Testis (tissue), 3 donors: ENCODE results near the gene CLTC. TPM values are rescaled to one million over a fixed set of nuclear protein-coding genes. Genes with fewer than 3 reads are reported as not detected.
A peak's percentile ranks its signal among the peaks of the same experiment; 100 is the strongest.

Experiments used
- DNase-seq: peaks from one replicate; pipeline ENCODE4 v3.0.0-alpha.2; 2019
- H3K27ac ChIP-seq, 2 donors: fragments of 200-600 bp; sonication (generic); one replicate each; pipeline ENCODE4 v1.5.1; 2019
- H3K27me3 ChIP-seq: fragments of 200-600 bp; sonication (generic); one replicate; pipeline ENCODE4 v1.5.1; 2019
- H3K36me3 ChIP-seq: fragments of 200-600 bp; sonication (generic); one replicate; pipeline ENCODE4 v1.5.1; 2017; ENCODE audit warnings: low read depth; ENCODE audit errors: missing control alignments
- H3K4me1 ChIP-seq: fragments of 200-600 bp; sonication (generic); one replicate; pipeline ENCODE4 v1.5.1; 2019
- H3K4me3 ChIP-seq, 2 donors: fragments of 200-600 bp; sonication (generic); one replicate each; pipeline ENCODE4 v1.5.1; 2017 to 2019
- H3K9me3 ChIP-seq: fragments of 200-600 bp; sonication (generic); one replicate; pipeline ENCODE4 v1.5.1; 2017
- CTCF ChIP-seq, 3 experiments: fragments of 450-650 bp in 2 of 3; fragments of 200-600 bp in 1 of 3; sonication (generic) in 1 of 3; IDR thresholded peaks; one replicate each; pipeline ENCODE4 v1.5.1; 2016 to 2019; ENCODE audit warnings: antibody characterized with exemption in 3 of 3, mild to moderate bottlenecking in 2 of 3, moderate library complexity in 1 of 3
- POLR2A ChIP-seq: fragments of 450-650 bp; IDR thresholded peaks from one replicate; pipeline ENCODE4 v1.6.1; 2017; ENCODE audit warnings: antibody characterized with exemption, mild to moderate bottlenecking, moderate library complexity
- WGBS, 2 donors: methylation state at CpG; one replicate each; pipeline ENCODE4 v1.1.5; 2018; 5-methylcytosine and 5-hydroxymethylcytosine counted together
- intact Hi-C: fragments of 100-400 bp; cut with DNase I; formaldehyde crosslinking; loops from one replicate; pipeline ENCODE4 v1.15.1; 2023; ENCODE audit warnings: low total_unique reads
- polyA plus RNA-seq: library from polyadenylated mRNA; stranded (reverse); fragments of 350-450 nt; fragmentation: Illumina TruSeq; extraction: RNeasy Lipid Tissue Mini Kit (QIAGEN cat#74804); gene quantifications from one replicate; pipeline ENCODE4 v1.2.3, GENCODE V29; 2014; ENCODE audit warnings: low read depth, low replicate concordance; ENCODE audit not compliant: insufficient read depth
- total RNA-seq, 2 donors: library from RNA; depleted of rRNA; stranded (reverse); fragments of >200 nt; gene quantifications; one replicate each; pipeline ENCODE4 v1.2.3, GENCODE V29; 2016

The CLTC gene
- total and polyA plus RNA-seq, 3 donors from 2014 or later = 137 to 253 (median 221) TPM

- Histone ChIP-seq H3K9me3 (no peaks in the 10 kb centered on the region), H3K4me3 (no peak overlapping the region), H3K27me3 (no peaks in the 10 kb centered on the region), H3K27ac (peak overlapping the region in 1 of 2 donors; percentile 42), H3K4me1 (peaks cover 6% of the 10 kb centered on the region), H3K36me3 (no peaks in the 10 kb centered on the region)
- no peak for TF ChIP-seq POLR2A
- TF ChIP-seq CTCF (IDR thresholded peaks at IDR 0.05) = no peak
- no peak for DNase-seq
- 40 to 50% methylated on average over 2 of the region's 2 CpGs for WGBS, 2 donors
- intact Hi-C loops = no loop called here
Measured at GRCh38 chr17:59725691-59726090, 106.0 kb downstream of the CLTC start.

GRCh38 chr17:59727817-59728533, 108.3 kb downstream of the CLTC start:
- no peaks in the 10 kb centered on the region for H3K36me3 ChIP-seq
- H3K9me3 ChIP-seq = no peaks in the 10 kb centered on the region
- peaks cover 6% of the 10 kb centered on the region for H3K4me1 ChIP-seq
- 94 to 100% methylated on average over 1 of the region's 1 CpG for WGBS, 2 donors
- no peak overlapping the region for H3K27ac ChIP-seq
- TF ChIP-seq CTCF (IDR thresholded peaks at IDR 0.05) (no peak), POLR2A (no peak)
- no peaks in the 10 kb centered on the region for H3K27me3 ChIP-seq
- no peak for DNase-seq
- no peak overlapping the region for H3K4me3 ChIP-seq
- intact Hi-C loops = no loop called here

GRCh38 chr17:59730268-59730834, 110.7 kb downstream of the CLTC start:
- 83 to 88% methylated on average over 1 of the region's 1 CpG for WGBS, 2 donors
- no peak overlapping the region for H3K27ac ChIP-seq
- H3K4me1 ChIP-seq = peaks cover 6% of the 10 kb centered on the region
- no peaks in the 10 kb centered on the region for H3K9me3 ChIP-seq
- H3K4me3 ChIP-seq = no peak overlapping the region
- no peak for DNase-seq
- H3K36me3 ChIP-seq = no peaks in the 10 kb centered on the region
- intact Hi-C loops = no loop called here
- no peaks in the 10 kb centered on the region for H3K27me3 ChIP-seq
- no peak for TF ChIP-seq POLR2A
- no peak for TF ChIP-seq CTCF (IDR thresholded peaks at IDR 0.05)

GRCh38 chr17:59733697-59734096, 114.0 kb downstream of the CLTC start:
- no peaks in the 10 kb centered on the region for H3K36me3 ChIP-seq
- no peak overlapping the region for H3K4me3 ChIP-seq
- WGBS, 2 donors = 95 to 100% methylated on average over 2 of the region's 2 CpGs
- intact Hi-C loops = no loop called here
- no peak for TF ChIP-seq CTCF (IDR thresholded peaks at IDR 0.05)
- no peak for TF ChIP-seq POLR2A
- H3K27me3 ChIP-seq = no peaks in the 10 kb centered on the region
- DNase-seq = no peak
- H3K9me3 ChIP-seq = no peaks in the 10 kb centered on the region
- no peaks in the 10 kb centered on the region for H3K4me1 ChIP-seq
- no peak overlapping the region for H3K27ac ChIP-seq

- WGBS, 2 donors = 96 to 98% methylated on average over 5 of the region's 5 CpGs
- no peak for DNase-seq
- TF ChIP-seq POLR2A (no peak), CTCF (IDR thresholded peaks at IDR 0.05) (no peak)
- Histone ChIP-seq H3K36me3 (no peaks in the 10 kb centered on the region), H3K4me3 (no peak overlapping the region), H3K9me3 (no peaks in the 10 kb centered on the region), H3K27me3 (no peaks in the 10 kb centered on the region), H3K4me1 (no peaks in the 10 kb centered on the region), H3K27ac (no peak overlapping the region)
- intact Hi-C loops = no loop called here
Measured at GRCh38 chr17:59734226-59734625, 114.5 kb downstream of the CLTC start.
